Psoas muscle (tissue), 8 donors: Measurements from ENCODE around the gene ACACB. TPM values are rescaled to one million over a fixed set of nuclear protein-coding genes. Genes with fewer than 3 reads are reported as not detected.

Source experiments
- ATAC-seq, 4 donors: fragments of 200-7000 bp; cut with Tn5 transposase; one replicate each; pipeline ENCODE4 v1.9.1; 2020; ENCODE audit warnings: moderate library complexity in 3 of 4, mild to moderate bottlenecking in 2 of 4
- DNase-seq, 2 donors: peaks; one replicate each; pipeline ENCODE4 v3.0.0-alpha.2; 2020
- H3K27ac ChIP-seq: fragments of 200-600 bp; one replicate; pipeline ENCODE4 v1.8.0; 2022
- H3K27me3 ChIP-seq, 3 donors: fragments of 200-600 bp in 1 of 3; one replicate each; pipeline versions ENCODE4 v1.6.1 to v1.8.0; 2013 to 2022; ENCODE audit warnings: low read length in 2 of 3, mild to moderate bottlenecking in 2 of 3, moderate library complexity in 1 of 3; ENCODE audit not compliant: insufficient read depth in 3 of 3
- H3K36me3 ChIP-seq, 2 donors: fragments of 200-600 bp in 1 of 2; one replicate each; pipeline versions ENCODE4 v1.6.1 to v1.8.0; 2013 to 2022; ENCODE audit warnings: low read depth in 1 of 2, mild to moderate bottlenecking in 1 of 2, moderate library complexity in 1 of 2; ENCODE audit not compliant: insufficient read depth in 1 of 2
- H3K4me1 ChIP-seq: fragments of 200-600 bp; one replicate; pipeline ENCODE4 v1.8.0; 2022
- H3K4me3 ChIP-seq: fragments of 200-600 bp; one replicate; pipeline ENCODE4 v1.8.0; 2022; ENCODE audit warnings: mild to moderate bottlenecking
- H3K9me3 ChIP-seq: fragments of 200-600 bp; one replicate; pipeline ENCODE4 v1.8.0; 2022
- WGBS, 3 donors: extraction: QIAGEN DNeasy Blood & Tissue Kit; methylation state at CpG; one replicate each; pipeline versions ENCODE4 v1.1.6 to v1.1.7; 2013; 5-methylcytosine and 5-hydroxymethylcytosine counted together
- intact Hi-C, 2 donors: fragments of 100-400 bp; cut with DNase I; formaldehyde crosslinking; loops; one replicate each; pipeline versions ENCODE4 v1.11.0 to v1.14.2; 2022
- polyA plus RNA-seq, 3 donors: library from polyadenylated mRNA; stranded (reverse); fragments of 200-250 nt; gene quantifications; one replicate each; pipeline ENCODE4 v1.2.3, GENCODE V29; 2013
- total RNA-seq, 4 donors: library from RNA; stranded (reverse); fragmentation: NEBNext Ultra II Directional in 2 of 4; extraction: Animal tissue kit (Norgen Biotek cat#: 25700) in 2 of 4; gene quantifications; one replicate each; pipeline versions ENCODE4 v1.2.1 to v1.2.4, GENCODE V29; 2021 to 2023
- TF ChIP-seq, protein P1 (sequence below): fragments of 200-600 bp; IDR thresholded peaks from one replicate; pipeline ENCODE4 v1.8.0; 2022; ENCODE audit warnings: antibody characterized with exemption
- donor health status: healthy with polysubstance abuse.
- donor health status: DM: no; HTN: no; CAD: no; lungs with moderate emphysema.
- donor health status: Bipolar disorder and iron deficiency.
- donor health status: healthy.
- donor health status: DM: yes; HTN: yes; CAD: no.
- donor health status: DM: no; HTN: no; CAD: no.
- donor health status: DM: no; HTN: no; CAD: no.
- donor health status: DM: yes; HTN: yes; CAD: no.

Gene ACACB
- total and polyA plus RNA-seq, 7 donors, result 27.0 to 503 (median 246) TPM

DNA sequence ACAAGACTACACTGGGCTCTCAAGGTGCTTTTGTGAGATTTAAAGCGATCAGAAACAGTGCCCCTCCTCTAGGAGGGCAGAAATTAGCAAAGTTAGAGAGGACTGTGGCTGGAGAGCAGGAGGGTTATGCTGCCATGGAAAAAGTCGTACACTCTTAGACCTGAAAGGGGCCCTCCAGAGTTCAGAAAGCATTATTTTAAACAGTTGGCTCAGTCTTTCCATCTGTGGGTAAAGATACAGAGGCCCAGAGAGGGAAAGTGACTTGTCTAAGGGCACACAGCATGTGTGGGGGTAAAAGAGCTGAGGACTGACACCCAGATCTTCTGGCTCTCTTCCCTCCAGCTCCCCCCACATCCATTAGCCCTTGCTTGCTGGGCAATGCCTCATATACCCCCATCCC lies 145.6 kb downstream of the ACACB start:
- Histone ChIP-seq H3K36me3 (peaks cover 23 to 98% of the 10 kb centered on the region in 2 donors), H3K4me3 (no peak overlapping the region), H3K9me3 (no peaks in the 10 kb centered on the region), H3K27me3 (no peaks in the 10 kb centered on the region), H3K4me1 (peaks cover 10% of the 10 kb centered on the region), H3K27ac (no peak overlapping the region)
- TF ChIP-seq, protein P1, sequence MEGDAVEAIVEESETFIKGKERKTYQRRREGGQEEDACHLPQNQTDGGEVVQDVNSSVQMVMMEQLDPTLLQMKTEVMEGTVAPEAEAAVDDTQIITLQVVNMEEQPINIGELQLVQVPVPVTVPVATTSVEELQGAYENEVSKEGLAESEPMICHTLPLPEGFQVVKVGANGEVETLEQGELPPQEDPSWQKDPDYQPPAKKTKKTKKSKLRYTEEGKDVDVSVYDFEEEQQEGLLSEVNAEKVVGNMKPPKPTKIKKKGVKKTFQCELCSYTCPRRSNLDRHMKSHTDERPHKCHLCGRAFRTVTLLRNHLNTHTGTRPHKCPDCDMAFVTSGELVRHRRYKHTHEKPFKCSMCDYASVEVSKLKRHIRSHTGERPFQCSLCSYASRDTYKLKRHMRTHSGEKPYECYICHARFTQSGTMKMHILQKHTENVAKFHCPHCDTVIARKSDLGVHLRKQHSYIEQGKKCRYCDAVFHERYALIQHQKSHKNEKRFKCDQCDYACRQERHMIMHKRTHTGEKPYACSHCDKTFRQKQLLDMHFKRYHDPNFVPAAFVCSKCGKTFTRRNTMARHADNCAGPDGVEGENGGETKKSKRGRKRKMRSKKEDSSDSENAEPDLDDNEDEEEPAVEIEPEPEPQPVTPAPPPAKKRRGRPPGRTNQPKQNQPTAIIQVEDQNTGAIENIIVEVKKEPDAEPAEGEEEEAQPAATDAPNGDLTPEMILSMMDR, result no peak
- no peak for DNase-seq
- intact Hi-C loops, result loop anchor here in 1 of 2 donors (5.0 kb wide), 1 partner anchor 150 kb away; no protein-coding TSS in a partner anchor
- ATAC-seq, result no peak
- 88 to 91% (median 89%) methylated on average over 2 of the region's 2 CpGs for WGBS, 3 donors

DNA sequence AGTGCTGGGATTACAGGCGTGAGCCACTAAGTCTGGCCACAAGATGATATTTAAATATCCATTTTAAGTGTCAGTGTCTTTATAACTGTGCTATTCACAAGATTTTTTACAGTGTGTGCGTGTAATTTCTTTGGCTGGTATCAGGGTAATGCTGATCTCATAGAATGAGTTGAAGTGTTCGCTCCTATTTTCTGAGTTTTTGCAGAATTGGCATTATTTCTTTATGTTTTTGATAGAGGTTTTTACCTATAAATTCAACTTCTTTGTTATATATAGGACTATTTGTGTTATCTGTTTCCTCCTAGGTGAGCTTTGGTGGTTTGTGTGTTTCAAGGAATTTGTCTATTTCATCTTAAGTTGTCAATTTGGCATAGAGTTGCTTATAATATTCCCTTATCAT lies 147.1 kb downstream of the ACACB start:
- no peak overlapping the region for H3K4me3 ChIP-seq
- peaks cover 20 to 98% of the 10 kb centered on the region in 2 donors for H3K36me3 ChIP-seq
- no peak for DNase-seq
- no peak for ATAC-seq
- TF ChIP-seq, protein P1, result no peak
- H3K27ac ChIP-seq, result no peak overlapping the region
- H3K4me1 ChIP-seq, result peaks cover 6% of the 10 kb centered on the region
- no peaks in the 10 kb centered on the region for H3K9me3 ChIP-seq
- WGBS, 3 donors, result 95 to 98% (median 97%) methylated on average over 3 of the region's 3 CpGs
- intact Hi-C loops, result loop anchor here in 1 of 2 donors (5.0 kb wide), 1 partner anchor 151 kb away; no protein-coding TSS in a partner anchor
- H3K27me3 ChIP-seq, result no peaks in the 10 kb centered on the region

DNA sequence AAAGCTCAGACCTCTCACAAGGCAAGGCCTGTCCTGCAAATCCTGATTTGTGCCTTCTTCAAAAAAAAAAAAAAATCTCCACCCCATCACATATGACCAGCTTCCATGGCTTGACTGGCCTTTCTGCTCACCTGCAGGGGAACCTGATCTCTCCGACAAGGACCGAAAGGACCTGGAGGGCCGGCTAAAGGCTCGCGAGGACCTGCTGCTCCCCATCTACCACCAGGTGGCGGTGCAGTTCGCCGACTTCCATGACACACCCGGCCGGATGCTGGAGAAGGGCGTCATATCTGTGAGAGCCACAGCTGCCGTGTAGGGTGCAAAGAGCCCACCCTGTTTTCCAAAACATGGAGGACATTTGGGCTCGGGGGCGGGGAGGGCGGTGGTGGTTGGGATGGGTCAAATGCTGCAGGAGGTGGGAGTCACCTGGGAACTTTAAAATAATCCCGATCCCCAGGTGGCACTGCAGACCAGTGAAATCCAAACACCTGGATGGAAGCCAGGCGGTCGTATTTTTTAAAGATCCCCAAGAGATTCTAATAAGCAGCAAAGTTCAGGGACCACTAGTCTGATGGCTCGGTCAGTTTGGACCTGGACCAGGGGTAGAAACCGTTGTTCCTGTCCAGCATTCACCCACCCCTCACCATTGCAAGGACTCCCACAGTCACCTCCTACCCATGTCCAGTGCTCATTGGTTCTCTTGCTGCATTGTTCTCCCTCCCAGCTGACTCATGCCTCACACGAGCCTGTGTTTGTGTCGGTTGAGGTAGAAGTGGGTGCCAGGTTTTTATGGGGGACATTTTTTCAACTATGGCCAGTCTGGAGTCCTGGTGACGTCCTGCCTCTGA lies 147.9 kb downstream of the ACACB start:
- H3K36me3 ChIP-seq, result peaks cover 20 to 99% of the 10 kb centered on the region in 2 donors
- 40 to 42% (median 41%) methylated on average over 23 of the region's 23 CpGs for WGBS, 3 donors
- no peak overlapping the region for H3K4me3 ChIP-seq
- ATAC-seq (peak; percentile 61 to 79 (median 66)), DNase-seq (peak; percentile 78 to 87)
- peak overlapping the region; percentile 55 for H3K27ac ChIP-seq
- intact Hi-C loops, result loop anchor here in 1 of 2 donors (5.0 kb wide), 1 partner anchor 152 kb away; no protein-coding TSS in a partner anchor
- H3K9me3 ChIP-seq, result no peaks in the 10 kb centered on the region
- TF ChIP-seq, protein P1, result peak; percentile 66
- no peaks in the 10 kb centered on the region for H3K27me3 ChIP-seq
- H3K4me1 ChIP-seq, result no peaks in the 10 kb centered on the region

DNA sequence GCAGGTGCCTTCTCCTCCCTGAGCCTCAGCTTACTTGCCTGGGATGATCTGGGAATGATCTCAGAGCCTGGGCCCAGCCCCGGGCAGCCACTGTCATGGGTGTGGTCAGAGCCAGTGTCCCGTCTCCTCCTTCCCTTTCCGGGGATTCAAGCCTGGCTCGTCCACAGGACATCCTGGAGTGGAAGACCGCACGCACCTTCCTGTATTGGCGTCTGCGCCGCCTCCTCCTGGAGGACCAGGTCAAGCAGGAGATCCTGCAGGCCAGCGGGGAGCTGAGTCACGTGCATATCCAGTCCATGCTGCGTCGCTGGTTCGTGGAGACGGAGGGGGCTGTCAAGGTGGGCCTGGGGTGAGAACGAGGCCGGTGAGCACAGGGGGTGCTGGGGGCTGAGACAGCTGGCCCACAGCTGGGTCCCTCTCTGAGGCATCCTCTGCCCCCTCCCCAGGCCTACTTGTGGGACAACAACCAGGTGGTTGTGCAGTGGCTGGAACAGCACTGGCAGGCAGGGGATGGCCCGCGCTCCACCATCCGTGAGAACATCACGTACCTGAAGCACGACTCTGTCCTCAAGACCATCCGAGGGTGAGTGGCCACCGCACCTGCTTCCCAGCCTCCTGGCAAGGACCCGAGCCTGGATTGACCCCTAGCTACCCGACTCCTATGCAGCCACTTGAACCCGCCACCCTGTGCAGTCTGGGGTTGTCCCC lies 148.7 kb downstream of the ACACB start:
- intact Hi-C loops, result loop anchor here in 1 of 2 donors (5.0 kb wide), 1 partner anchor 153 kb away; no protein-coding TSS in a partner anchor
- 80 to 83% (median 82%) methylated on average over 26 to 27 of the region's 27 CpGs for WGBS, 3 donors
- TF ChIP-seq, protein P1, result no peak
- peak overlapping the region; percentile 55 for H3K27ac ChIP-seq
- no peak overlapping the region for H3K4me3 ChIP-seq
- no peaks in the 10 kb centered on the region for H3K27me3 ChIP-seq
- no peaks in the 10 kb centered on the region for H3K9me3 ChIP-seq
- peak in 1 of 2 donors; percentile 70 for DNase-seq
- peaks cover 16 to 94% of the 10 kb centered on the region in 2 donors for H3K36me3 ChIP-seq
- H3K4me1 ChIP-seq, result no peaks in the 10 kb centered on the region
- peak; percentile 4 to 29 (median 9) for ATAC-seq
